ENCODE results near the gene KPNA3.
"Not testable (repeated sequence)": the region's sequence is repeated elsewhere in the genome, so short reads cannot be mapped to it uniquely, and the experiment has no call there.

KPNA3 gene

DNA sequence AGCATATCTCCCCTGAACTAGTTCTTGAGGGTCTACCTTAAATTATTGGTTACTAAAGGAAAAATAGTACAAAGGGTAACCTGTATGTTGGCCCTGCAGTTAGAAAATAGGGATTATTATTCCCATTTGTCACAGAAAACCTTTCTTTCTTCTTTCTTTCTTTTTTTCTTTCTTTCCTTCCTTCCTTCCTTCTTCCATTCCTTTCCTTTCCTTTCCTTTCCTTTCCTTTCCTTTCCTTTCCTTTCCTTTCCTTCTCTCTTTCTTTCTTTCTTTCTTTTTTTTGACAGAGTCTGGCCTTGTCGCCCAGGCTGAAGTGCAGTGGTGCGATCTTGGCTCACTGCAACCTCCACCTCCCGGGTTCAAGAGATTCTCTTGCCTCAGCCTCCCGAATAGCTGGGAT lies 23.6 kb upstream of the KPNA3 start:
- H3K27me3 Mint-ChIP-seq; H3K9me3 Mint-ChIP-seq (ENCODE audit: low read depth); H3K36me3 Mint-ChIP-seq; H3K4me3 Mint-ChIP-seq; H3K27ac Mint-ChIP-seq; H3K4me1 Mint-ChIP-seq (ENCODE audit: low read depth): not testable (repeated sequence)

DNA sequence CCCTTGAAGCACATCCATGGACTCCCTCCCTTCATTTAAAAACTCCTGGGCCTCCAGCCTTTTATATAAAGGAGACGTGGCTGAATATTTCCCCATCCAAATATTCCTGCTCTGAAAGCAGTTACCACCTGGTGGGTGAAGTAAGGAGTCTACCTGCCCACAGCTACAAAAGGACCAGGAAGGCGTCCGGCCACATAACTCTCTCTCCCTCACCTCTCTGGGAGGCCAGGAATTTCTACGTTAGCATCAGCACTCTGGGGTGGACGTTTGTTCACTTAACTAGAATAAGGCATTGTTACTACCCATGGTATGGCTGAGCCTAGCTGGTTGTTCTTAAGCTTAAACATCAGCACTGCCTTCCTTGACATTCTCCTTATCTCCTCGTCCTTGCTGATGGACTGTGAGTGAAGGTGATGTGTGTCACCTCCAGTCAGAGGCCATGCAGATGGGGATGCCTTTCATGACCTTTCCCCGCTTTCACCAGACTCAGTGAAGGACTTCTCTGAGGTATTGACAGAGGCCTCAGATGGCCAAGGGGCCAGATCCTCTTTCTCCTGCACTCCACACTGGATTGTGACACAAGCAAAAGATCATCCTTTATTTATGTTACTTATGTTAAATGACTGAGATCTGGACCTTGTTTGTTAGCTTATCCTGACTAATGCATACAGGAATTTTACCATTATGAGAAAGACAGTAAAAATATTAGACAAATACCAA lies 22.2 kb upstream of the KPNA3 start:
- Mint-ChIP-seq H3K27me3 (peaks cover 6% of the 10 kb centered on the region), H3K4me3 (no peak overlapping the region), H3K36me3 (no peaks in the 10 kb centered on the region), H3K27ac (no peak overlapping the region), H3K9me3 (ENCODE audit: low read depth) (no peaks in the 10 kb centered on the region), H3K4me1 (ENCODE audit: low read depth) (no peaks in the 10 kb centered on the region)

- Mint-ChIP-seq H3K4me1 (ENCODE audit: low read depth) (no peaks in the 10 kb centered on the region), H3K27ac (no peak overlapping the region), H3K4me3 (no peak overlapping the region), H3K27me3 (peaks cover 8% of the 10 kb centered on the region), H3K36me3 (no peaks in the 10 kb centered on the region), H3K9me3 (ENCODE audit: low read depth) (no peaks in the 10 kb centered on the region)
Measured at GRCh38 chr13:49812812-49813211, 20.3 kb upstream of the KPNA3 start.

GRCh38 chr13:49811527-49811908 lies 19.0 kb upstream of the KPNA3 start:
- no peaks in the 10 kb centered on the region for H3K9me3 Mint-ChIP-seq (ENCODE audit: low read depth)
- no peak overlapping the region for H3K27ac Mint-ChIP-seq
- no peaks in the 10 kb centered on the region for H3K36me3 Mint-ChIP-seq
- H3K4me1 Mint-ChIP-seq (ENCODE audit: low read depth), result no peaks in the 10 kb centered on the region
- no peak overlapping the region for H3K4me3 Mint-ChIP-seq
- peaks cover 6% of the 10 kb centered on the region for H3K27me3 Mint-ChIP-seq

DNA sequence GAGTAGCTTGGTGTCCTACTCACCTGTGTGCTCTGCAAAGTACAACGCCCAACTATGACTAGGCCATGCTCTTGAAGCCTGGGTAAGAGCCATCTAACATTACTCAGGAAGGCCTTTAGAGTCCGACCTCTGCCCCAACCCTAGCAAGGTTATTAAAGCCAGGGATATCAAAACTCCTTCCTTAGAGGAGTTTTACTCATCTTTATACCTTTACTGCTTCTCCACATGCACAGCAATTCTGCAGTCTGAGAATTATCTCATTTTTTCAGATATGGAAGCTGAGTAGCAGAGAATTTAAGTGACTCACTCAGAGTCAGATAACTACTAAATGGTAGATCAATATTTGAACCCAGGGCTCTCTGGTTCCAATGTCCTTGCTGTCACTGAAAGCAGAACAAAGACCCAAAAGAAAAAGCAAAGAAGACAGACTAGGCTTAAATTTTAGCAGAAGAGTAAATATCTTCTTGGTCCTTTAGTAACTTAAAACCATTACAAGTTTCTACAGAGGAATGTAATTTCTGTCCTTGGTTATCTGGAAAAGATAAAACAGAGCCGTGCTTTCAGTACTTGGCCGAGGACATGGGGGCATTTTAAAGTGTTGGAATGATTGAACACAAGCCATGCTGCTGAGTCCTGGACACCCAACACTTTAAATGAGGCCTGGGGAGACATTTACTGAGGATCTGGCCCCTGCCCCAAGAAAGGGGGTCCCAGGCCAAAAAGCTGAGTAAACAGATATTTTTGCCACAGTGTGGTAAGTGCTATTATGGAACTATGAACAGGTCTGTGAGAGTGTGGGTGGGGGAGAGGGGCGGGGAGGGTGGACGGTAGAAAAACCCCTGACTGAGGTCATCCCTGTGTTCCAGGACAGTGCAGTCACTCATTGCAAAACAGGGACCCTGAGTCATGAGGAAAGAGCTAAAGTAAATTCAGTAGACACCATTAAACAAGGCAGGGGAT lies 18.4 kb upstream of the KPNA3 start:
- H3K4me1 Mint-ChIP-seq (ENCODE audit: low read depth), result no peaks in the 10 kb centered on the region
- H3K27ac Mint-ChIP-seq, result no peak overlapping the region
- H3K27me3 Mint-ChIP-seq, result peaks cover 6% of the 10 kb centered on the region
- no peaks in the 10 kb centered on the region for H3K9me3 Mint-ChIP-seq (ENCODE audit: low read depth)
- H3K4me3 Mint-ChIP-seq, result no peak overlapping the region
- H3K36me3 Mint-ChIP-seq, result no peaks in the 10 kb centered on the region

DNA sequence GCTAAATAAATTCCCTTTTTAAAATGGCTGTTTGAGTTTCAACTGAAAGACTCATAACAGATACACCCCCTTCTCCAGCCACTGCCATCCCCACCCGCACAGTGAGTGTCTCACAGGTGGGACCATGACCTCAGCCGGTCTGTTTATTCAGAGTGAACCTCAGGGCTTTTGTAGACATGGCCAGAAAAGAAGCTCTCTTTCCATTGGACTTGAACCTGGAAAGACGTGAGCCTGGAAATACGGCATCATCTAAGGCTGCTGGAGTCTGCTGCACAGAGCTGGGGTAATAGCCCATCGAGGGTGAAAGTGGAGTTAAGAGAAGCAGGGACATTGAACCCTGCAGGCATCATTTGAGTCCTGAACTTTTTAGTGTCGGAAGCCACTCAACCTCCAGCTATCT lies 15.2 kb upstream of the KPNA3 start:
- no peak overlapping the region for H3K27ac Mint-ChIP-seq

GRCh38 chr13:49806126-49806536 lies 13.6 kb upstream of the KPNA3 start:
- Mint-ChIP-seq H3K36me3 (no peaks in the 10 kb centered on the region), H3K9me3 (ENCODE audit: low read depth) (no peaks in the 10 kb centered on the region), H3K27ac (no peak overlapping the region), H3K4me1 (ENCODE audit: low read depth) (no peaks in the 10 kb centered on the region), H3K4me3 (no peak overlapping the region), H3K27me3 (peaks cover 10% of the 10 kb centered on the region)

More for the DNA sequence above, 15.2 kb upstream of the KPNA3 start:
- Mint-ChIP-seq H3K36me3 (no peaks in the 10 kb centered on the region), H3K4me3 (no peak overlapping the region), H3K4me1 (ENCODE audit: low read depth) (no peaks in the 10 kb centered on the region), H3K9me3 (ENCODE audit: low read depth) (no peaks in the 10 kb centered on the region), H3K27me3 (peaks cover 8% of the 10 kb centered on the region)

- H3K27ac Mint-ChIP-seq; H3K4me3 Mint-ChIP-seq; H3K9me3 Mint-ChIP-seq (ENCODE audit: low read depth); H3K4me1 Mint-ChIP-seq (ENCODE audit: low read depth); H3K27me3 Mint-ChIP-seq; H3K36me3 Mint-ChIP-seq: not testable (repeated sequence)
Measured at GRCh38 chr13:49803047-49803446, 10.6 kb upstream of the KPNA3 start.

GRCh38 chr13:49802426-49802825 lies 9.9 kb upstream of the KPNA3 start:
- Mint-ChIP-seq H3K27me3 (peaks cover 6% of the 10 kb centered on the region), H3K36me3 (no peaks in the 10 kb centered on the region), H3K27ac (no peak overlapping the region), H3K4me3 (no peak overlapping the region), H3K9me3 (ENCODE audit: low read depth) (no peaks in the 10 kb centered on the region), H3K4me1 (ENCODE audit: low read depth) (no peaks in the 10 kb centered on the region)

GRCh38 chr13:49791711-49792549 lies 552 bp downstream of the KPNA3 start:
- Mint-ChIP-seq H3K27ac (peak overlapping the region; percentile 96), H3K27me3 (no peaks in the 10 kb centered on the region), H3K4me1 (ENCODE audit: low read depth) (peaks cover 41% of the 10 kb centered on the region), H3K36me3 (peaks cover 6% of the 10 kb centered on the region), H3K4me3 (peak overlapping the region; percentile 98), H3K9me3 (ENCODE audit: low read depth) (no peaks in the 10 kb centered on the region)

- H3K27me3 Mint-ChIP-seq, result no peaks in the 10 kb centered on the region
- H3K4me1 Mint-ChIP-seq (ENCODE audit: low read depth), result peaks cover 47% of the 10 kb centered on the region
- H3K9me3 Mint-ChIP-seq (ENCODE audit: low read depth), result no peaks in the 10 kb centered on the region
- peaks cover 10% of the 10 kb centered on the region for H3K36me3 Mint-ChIP-seq
- peak overlapping the region; percentile 96 for H3K27ac Mint-ChIP-seq
- H3K4me3 Mint-ChIP-seq, result peak overlapping the region; percentile 98
Measured at GRCh38 chr13:49791315-49791710, 1.2 kb downstream of the KPNA3 start.

- Mint-ChIP-seq H3K27me3 (no peaks in the 10 kb centered on the region), H3K4me1 (ENCODE audit: low read depth) (peaks cover 60% of the 10 kb centered on the region), H3K36me3 (peaks cover 10% of the 10 kb centered on the region), H3K9me3 (ENCODE audit: low read depth) (no peaks in the 10 kb centered on the region), H3K27ac (no peak overlapping the region), H3K4me3 (peak overlapping the region; percentile 58)
Measured at GRCh38 chr13:49789968-49790367, 2.5 kb downstream of the KPNA3 start.

DNA sequence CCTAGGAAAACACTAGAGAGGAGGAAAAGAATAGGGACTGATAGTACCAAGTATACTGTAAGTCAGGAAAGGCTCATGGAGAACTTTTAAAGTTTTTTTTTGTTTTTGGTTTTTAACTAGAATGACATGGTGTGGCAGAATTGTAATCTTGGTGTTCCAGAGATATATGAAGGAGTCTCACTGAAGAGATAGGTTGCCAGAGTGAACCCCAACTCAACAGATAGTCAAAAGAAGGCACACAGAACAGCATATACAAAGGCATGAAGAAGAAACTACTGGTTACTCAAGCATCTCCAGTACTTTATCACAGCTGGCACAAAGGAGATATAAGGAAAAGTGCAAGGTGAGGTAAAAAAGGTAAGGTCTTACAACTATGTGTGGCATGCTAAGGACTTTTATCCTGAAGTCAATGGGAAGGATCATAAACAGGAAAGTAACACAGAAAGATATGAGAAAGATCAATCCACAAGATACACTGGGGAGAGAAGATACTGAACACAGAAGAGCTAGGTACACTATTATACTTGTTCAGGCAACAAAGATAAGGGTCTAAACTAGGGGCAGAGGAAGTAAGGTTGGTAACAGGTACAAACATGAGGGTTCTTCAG lies 6.0 kb downstream of the KPNA3 start:
- Mint-ChIP-seq H3K9me3 (ENCODE audit: low read depth) (no peaks in the 10 kb centered on the region), H3K4me3 (peak overlapping the region; percentile 17), H3K36me3 (peaks cover 10% of the 10 kb centered on the region), H3K27me3 (no peaks in the 10 kb centered on the region), H3K4me1 (ENCODE audit: low read depth) (peaks cover 74% of the 10 kb centered on the region), H3K27ac (no peak overlapping the region)

DNA sequence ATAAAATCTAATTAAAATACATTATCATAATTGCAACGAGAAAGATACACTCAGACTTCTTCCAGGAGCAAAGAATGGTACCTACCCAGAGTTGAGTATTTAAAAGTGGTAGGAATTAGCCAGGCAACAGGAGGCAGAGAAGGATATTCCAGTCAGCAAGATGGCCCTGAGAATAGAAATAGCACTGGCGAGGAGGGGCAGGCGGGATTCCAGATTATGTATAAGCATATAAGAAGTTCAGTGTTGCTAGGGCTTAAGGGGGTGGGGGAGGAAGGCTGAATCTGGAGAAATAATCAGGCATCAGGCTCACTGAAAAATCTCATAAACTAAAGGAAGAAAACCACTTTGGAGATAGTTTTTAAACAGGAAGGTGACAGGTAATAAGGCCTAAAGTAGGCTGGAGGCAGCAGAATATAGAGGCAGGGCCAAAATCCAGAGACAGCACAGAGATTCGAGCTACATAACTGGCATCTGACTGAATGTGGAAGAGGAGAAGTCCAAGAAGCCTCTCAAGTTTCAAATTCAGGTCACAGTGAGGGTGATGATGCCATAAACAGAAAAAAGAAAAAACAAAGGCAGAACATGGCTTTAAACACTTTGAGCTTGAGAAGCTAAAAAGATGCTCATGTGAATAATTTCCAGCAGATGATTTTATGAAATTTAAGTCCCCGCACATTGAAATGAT lies 7.5 kb downstream of the KPNA3 start:
- peaks cover 10% of the 10 kb centered on the region for H3K36me3 Mint-ChIP-seq
- H3K4me3 Mint-ChIP-seq, result no peak overlapping the region
- no peaks in the 10 kb centered on the region for H3K9me3 Mint-ChIP-seq (ENCODE audit: low read depth)
- peaks cover 69% of the 10 kb centered on the region for H3K4me1 Mint-ChIP-seq (ENCODE audit: low read depth)
- H3K27me3 Mint-ChIP-seq, result no peaks in the 10 kb centered on the region
- H3K27ac Mint-ChIP-seq, result no peak overlapping the region
